Measurements from ENCODE around the gene PERP. TPM values are rescaled to one million over a fixed set of nuclear protein-coding genes. Genes with fewer than 3 reads are reported as not detected.

Gene PERP
- total RNA-seq, 2 donors from 2014 or later: 85.4 to 120 TPM

DNA sequence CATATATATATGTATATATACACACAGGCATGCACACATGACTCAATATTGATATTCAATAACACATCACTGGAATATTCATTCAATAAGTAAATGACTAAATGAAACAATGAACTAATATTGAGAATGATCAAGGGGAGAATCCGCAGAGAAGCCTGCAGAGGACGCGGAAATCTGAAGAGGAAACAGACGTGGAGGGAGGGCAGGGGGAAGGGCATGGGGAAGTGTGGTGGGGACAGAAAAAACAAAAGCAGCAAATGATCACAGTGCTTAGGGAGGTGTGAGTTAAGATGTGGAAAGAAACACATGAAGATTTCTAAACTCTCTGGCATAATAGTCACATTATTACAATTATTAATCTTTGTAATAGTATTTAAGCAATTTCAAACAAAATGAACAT, 14.5 kb downstream of the PERP start:
- Mint-ChIP-seq H3K4me3 (no peak overlapping the region), H3K27me3 (ENCODE audit: insufficient read depth) (no peaks in the 10 kb centered on the region), H3K27ac (no peak overlapping the region), H3K36me3 (ENCODE audit: low read depth) (peaks cover 65% of the 10 kb centered on the region), H3K4me1 (peaks cover 49% of the 10 kb centered on the region), H3K9me3 (peaks cover under 1% of the 10 kb centered on the region)
- no peak for DNase-seq
- H3K4me1 ChIP-seq (ENCODE audit: control insufficient read depth, insufficient read depth, low read length): peaks cover 17% of the 10 kb centered on the region
- no peaks in the 10 kb centered on the region for H3K27me3 ChIP-seq (ENCODE audit: control insufficient read depth, insufficient read depth, low read length, poor library complexity, severe bottlenecking)
- TF ChIP-seq, protein P1, sequence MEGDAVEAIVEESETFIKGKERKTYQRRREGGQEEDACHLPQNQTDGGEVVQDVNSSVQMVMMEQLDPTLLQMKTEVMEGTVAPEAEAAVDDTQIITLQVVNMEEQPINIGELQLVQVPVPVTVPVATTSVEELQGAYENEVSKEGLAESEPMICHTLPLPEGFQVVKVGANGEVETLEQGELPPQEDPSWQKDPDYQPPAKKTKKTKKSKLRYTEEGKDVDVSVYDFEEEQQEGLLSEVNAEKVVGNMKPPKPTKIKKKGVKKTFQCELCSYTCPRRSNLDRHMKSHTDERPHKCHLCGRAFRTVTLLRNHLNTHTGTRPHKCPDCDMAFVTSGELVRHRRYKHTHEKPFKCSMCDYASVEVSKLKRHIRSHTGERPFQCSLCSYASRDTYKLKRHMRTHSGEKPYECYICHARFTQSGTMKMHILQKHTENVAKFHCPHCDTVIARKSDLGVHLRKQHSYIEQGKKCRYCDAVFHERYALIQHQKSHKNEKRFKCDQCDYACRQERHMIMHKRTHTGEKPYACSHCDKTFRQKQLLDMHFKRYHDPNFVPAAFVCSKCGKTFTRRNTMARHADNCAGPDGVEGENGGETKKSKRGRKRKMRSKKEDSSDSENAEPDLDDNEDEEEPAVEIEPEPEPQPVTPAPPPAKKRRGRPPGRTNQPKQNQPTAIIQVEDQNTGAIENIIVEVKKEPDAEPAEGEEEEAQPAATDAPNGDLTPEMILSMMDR (conservative IDR thresholded peaks at IDR 0.05): no peak
- no peak overlapping the region for H3K27ac ChIP-seq (ENCODE audit: low read depth, low read length)
- H3K4me3 ChIP-seq (ENCODE audit: low read length): no peak overlapping the region
- H3K36me3 ChIP-seq (ENCODE audit: control insufficient read depth, insufficient read depth, low read length): peaks cover 80% of the 10 kb centered on the region
- peaks cover 2% of the 10 kb centered on the region for H3K9me3 ChIP-seq (ENCODE audit: control insufficient read depth, low read length)
- WGBS, 2 experiments (ENCODE audit: insufficient coverage in 1 of 2, insufficient read length in 1 of 2): 86 to 93% methylated on average over 4 of the region's 4 CpGs
- H3K9ac ChIP-seq (ENCODE audit: extremely low read depth, low read length, poor library complexity, severe bottlenecking): no peak overlapping the region

- H3K9ac ChIP-seq (ENCODE audit: extremely low read depth, low read length, poor library complexity, severe bottlenecking): no peak overlapping the region
- H3K4me1 ChIP-seq (ENCODE audit: control insufficient read depth, insufficient read depth, low read length): peaks cover 26% of the 10 kb centered on the region
- H3K9me3 Mint-ChIP-seq: no peaks in the 10 kb centered on the region
- peaks cover 4% of the 10 kb centered on the region for H3K9me3 ChIP-seq (ENCODE audit: control insufficient read depth, low read length)
- peaks cover 52% of the 10 kb centered on the region for H3K36me3 ChIP-seq (ENCODE audit: control insufficient read depth, insufficient read depth, low read length)
- H3K27ac ChIP-seq (ENCODE audit: low read depth, low read length): no peak overlapping the region
- DNase-seq: no peak
- peak overlapping the region; percentile 4 for H3K27ac Mint-ChIP-seq
- no peaks in the 10 kb centered on the region for H3K27me3 Mint-ChIP-seq (ENCODE audit: insufficient read depth)
- H3K4me3 Mint-ChIP-seq: no peak overlapping the region
- H3K4me1 Mint-ChIP-seq: peaks cover 57% of the 10 kb centered on the region
- H3K36me3 Mint-ChIP-seq (ENCODE audit: low read depth): peaks cover 42% of the 10 kb centered on the region
- no peaks in the 10 kb centered on the region for H3K27me3 ChIP-seq (ENCODE audit: control insufficient read depth, insufficient read depth, low read length, poor library complexity, severe bottlenecking)
- TF ChIP-seq, protein P1 (conservative IDR thresholded peaks at IDR 0.05): no peak
- H3K4me3 ChIP-seq (ENCODE audit: low read length): no peak overlapping the region
Measured at GRCh38 chr6:138089325-138089724, 17.9 kb downstream of the PERP start.

DNA sequence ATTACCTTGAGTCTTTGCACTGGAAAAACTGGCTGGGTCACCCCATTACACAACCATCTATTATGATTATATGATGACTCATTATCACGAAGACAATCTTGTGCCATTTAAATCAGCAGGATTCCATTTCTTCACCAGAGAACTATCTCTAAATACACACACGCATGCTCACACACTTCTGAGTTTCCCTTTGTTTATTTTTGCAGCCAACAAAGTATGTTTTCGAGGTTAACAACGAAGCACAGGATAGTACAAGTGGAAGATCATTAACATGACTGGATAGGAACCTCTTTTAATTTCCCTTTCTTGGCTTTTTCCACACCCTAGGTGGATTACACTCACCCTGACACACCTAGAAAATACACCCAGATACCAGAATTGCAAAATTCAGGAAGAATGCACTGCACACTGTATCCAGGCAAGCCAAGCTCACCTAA, 18.9 kb downstream of the PERP start:
- no peak for DNase-seq
- 82 to 84% methylated on average over 4 of the region's 4 CpGs for WGBS, 2 experiments (ENCODE audit: insufficient coverage in 1 of 2, insufficient read length in 1 of 2)
- peaks cover 57% of the 10 kb centered on the region for H3K4me1 Mint-ChIP-seq
- H3K27ac Mint-ChIP-seq: peak overlapping the region; percentile 74
- H3K36me3 ChIP-seq (ENCODE audit: control insufficient read depth, insufficient read depth, low read length): peaks cover 42% of the 10 kb centered on the region
- no peaks in the 10 kb centered on the region for H3K27me3 Mint-ChIP-seq (ENCODE audit: insufficient read depth)
- TF ChIP-seq, protein P1 (conservative IDR thresholded peaks at IDR 0.05): no peak
- H3K4me3 ChIP-seq (ENCODE audit: low read length): peak overlapping the region; percentile 63
- peaks cover 26% of the 10 kb centered on the region for H3K4me1 ChIP-seq (ENCODE audit: control insufficient read depth, insufficient read depth, low read length)
- peaks cover 4% of the 10 kb centered on the region for H3K9me3 ChIP-seq (ENCODE audit: control insufficient read depth, low read length)
- no peaks in the 10 kb centered on the region for H3K27me3 ChIP-seq (ENCODE audit: control insufficient read depth, insufficient read depth, low read length, poor library complexity, severe bottlenecking)
- H3K9me3 Mint-ChIP-seq: no peaks in the 10 kb centered on the region
- peak overlapping the region; percentile 47 for H3K9ac ChIP-seq (ENCODE audit: extremely low read depth, low read length, poor library complexity, severe bottlenecking)
- no peak overlapping the region for H3K27ac ChIP-seq (ENCODE audit: low read depth, low read length)
- H3K36me3 Mint-ChIP-seq (ENCODE audit: low read depth): peaks cover 39% of the 10 kb centered on the region
- peak overlapping the region; percentile 42 for H3K4me3 Mint-ChIP-seq

All from endodermal cell (in vitro differentiated cells).